ENCODE measurements around the gene SLC1A3. TPM values are rescaled to one million over a fixed set of nuclear protein-coding genes. Genes with fewer than 3 reads are reported as not detected.

Gene SLC1A3

DNA sequence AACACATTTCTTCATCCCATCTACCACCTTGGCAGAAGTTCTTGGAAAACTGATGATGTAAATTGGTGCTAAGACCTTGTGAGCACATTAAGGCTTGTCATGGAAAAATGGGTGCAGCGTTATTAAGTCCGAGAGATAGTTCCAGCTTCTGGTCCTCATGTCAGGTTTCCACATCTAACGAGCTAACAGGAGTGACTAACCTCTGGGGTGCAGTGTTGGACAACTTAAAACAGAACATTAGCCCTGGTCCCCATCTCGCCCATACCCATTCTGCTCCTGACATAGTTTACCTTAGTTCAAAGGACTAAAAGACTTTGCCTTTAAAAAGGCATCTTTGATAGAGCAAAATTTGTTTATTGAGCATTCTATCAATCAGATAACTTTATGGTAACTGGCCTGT lies 128.0 kb downstream of the SLC1A3 start:
- no CpG with 5 or more reads among the region's 4 CpGs for WGBS (ENCODE audit: extremely low coverage, insufficient coverage, low lambda C conversion rate)
- H2BK5ac ChIP-seq (ENCODE audit: low read length), result no peak overlapping the region
- H2AK5ac ChIP-seq (ENCODE audit: low read length), result no peak overlapping the region
- no peak overlapping the region for H4K8ac ChIP-seq (ENCODE audit: low read depth, low read length)
- no peaks in the 10 kb centered on the region for H3K27me3 ChIP-seq (ENCODE audit: insufficient read depth, low read length, poor library complexity)
- DNase-seq, result peak; percentile 41
- no peaks in the 10 kb centered on the region for H3K79me2 ChIP-seq (ENCODE audit: control insufficient read depth, insufficient read depth, low read length)
- H3K36me3 ChIP-seq (ENCODE audit: control insufficient read depth, insufficient read depth, low read length), result no peaks in the 10 kb centered on the region
- no peak overlapping the region for H3K4ac ChIP-seq (ENCODE audit: low read depth, low read length)
- H3K23ac ChIP-seq (ENCODE audit: low read length), result no peak overlapping the region
- H3K4me3 ChIP-seq (ENCODE audit: low read length), result no peak overlapping the region
- H3K9ac ChIP-seq (ENCODE audit: low read length), result no peak overlapping the region
- H3K27ac ChIP-seq (ENCODE audit: low read depth, low read length), result no peak overlapping the region
- H3K4me2 ChIP-seq (ENCODE audit: low read length), result no peak overlapping the region
- H2BK15ac ChIP-seq (replicated peaks; ENCODE audit: low read depth), result no peak overlapping the region
- H3K4me1 ChIP-seq (ENCODE audit: control insufficient read depth, low read depth, low read length), result no peaks in the 10 kb centered on the region
- no peak overlapping the region for H2BK120ac ChIP-seq (ENCODE audit: low read depth, low read length)
- no peak overlapping the region for H4K5ac ChIP-seq (ENCODE audit: low read length)
- H3K56ac ChIP-seq (ENCODE audit: low read length), result no peak overlapping the region
- no peaks in the 10 kb centered on the region for H3K79me1 ChIP-seq (ENCODE audit: low read length)
- H3K18ac ChIP-seq (ENCODE audit: low read length), result no peak overlapping the region

DNA sequence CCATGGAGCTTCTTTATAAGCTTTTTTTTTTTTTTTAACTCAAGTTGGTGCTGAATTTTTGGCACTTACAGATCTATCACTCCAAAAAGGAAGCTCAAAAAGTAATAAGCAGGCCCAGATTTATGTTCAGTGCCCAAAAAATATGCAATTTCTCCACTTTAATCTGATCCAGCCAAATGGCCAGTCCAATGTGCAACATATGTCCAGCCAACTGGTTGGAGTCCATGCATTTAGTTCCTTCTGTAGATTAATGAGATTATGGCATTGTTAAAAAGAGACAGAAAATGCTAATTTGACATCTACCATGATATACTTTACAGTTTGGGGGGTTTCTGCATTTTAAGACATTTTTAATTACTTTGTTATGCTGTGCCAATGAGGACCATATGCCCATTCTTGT lies 129.5 kb downstream of the SLC1A3 start:
- H3K27me3 ChIP-seq (ENCODE audit: insufficient read depth, low read length, poor library complexity), result no peaks in the 10 kb centered on the region
- no peak overlapping the region for H3K18ac ChIP-seq (ENCODE audit: low read length)
- DNase-seq, result no peak
- no peaks in the 10 kb centered on the region for H3K4me1 ChIP-seq (ENCODE audit: control insufficient read depth, low read depth, low read length)
- no peak overlapping the region for H3K4ac ChIP-seq (ENCODE audit: low read depth, low read length)
- H4K8ac ChIP-seq (ENCODE audit: low read depth, low read length), result no peak overlapping the region
- H3K27ac ChIP-seq (ENCODE audit: low read depth, low read length), result no peak overlapping the region
- no peaks in the 10 kb centered on the region for H3K36me3 ChIP-seq (ENCODE audit: control insufficient read depth, insufficient read depth, low read length)
- no peak overlapping the region for H3K56ac ChIP-seq (ENCODE audit: low read length)
- no peak overlapping the region for H3K4me3 ChIP-seq (ENCODE audit: low read length)
- no peak overlapping the region for H3K23ac ChIP-seq (ENCODE audit: low read length)
- no peaks in the 10 kb centered on the region for H3K79me2 ChIP-seq (ENCODE audit: control insufficient read depth, insufficient read depth, low read length)
- H4K5ac ChIP-seq (ENCODE audit: low read length), result no peak overlapping the region
- H3K79me1 ChIP-seq (ENCODE audit: low read length), result no peaks in the 10 kb centered on the region
- H3K4me2 ChIP-seq (ENCODE audit: low read length), result no peak overlapping the region
- H2BK5ac ChIP-seq (ENCODE audit: low read length), result no peak overlapping the region
- H2AK5ac ChIP-seq (ENCODE audit: low read length), result no peak overlapping the region
- H3K9ac ChIP-seq (ENCODE audit: low read length), result no peak overlapping the region
- H2BK120ac ChIP-seq (ENCODE audit: low read depth, low read length), result no peak overlapping the region
- H2BK15ac ChIP-seq (replicated peaks; ENCODE audit: low read depth), result no peak overlapping the region

Small RNA genes lying within 50 kb of the gene (small RNA-seq; reads per million reads assigned to genes)
- not detected for gene AC010631.1 (ENCODE audit: insufficient read depth)
